ENCODE measurements around the gene KCNH8. TPM values are rescaled to one million over a fixed set of nuclear protein-coding genes. Genes with fewer than 3 reads are reported as not detected.

KCNH8 gene
- total and polyA plus RNA-seq, 2 of the 4 experiments (the other 2 are of a cell fraction) = not detected

DNA sequence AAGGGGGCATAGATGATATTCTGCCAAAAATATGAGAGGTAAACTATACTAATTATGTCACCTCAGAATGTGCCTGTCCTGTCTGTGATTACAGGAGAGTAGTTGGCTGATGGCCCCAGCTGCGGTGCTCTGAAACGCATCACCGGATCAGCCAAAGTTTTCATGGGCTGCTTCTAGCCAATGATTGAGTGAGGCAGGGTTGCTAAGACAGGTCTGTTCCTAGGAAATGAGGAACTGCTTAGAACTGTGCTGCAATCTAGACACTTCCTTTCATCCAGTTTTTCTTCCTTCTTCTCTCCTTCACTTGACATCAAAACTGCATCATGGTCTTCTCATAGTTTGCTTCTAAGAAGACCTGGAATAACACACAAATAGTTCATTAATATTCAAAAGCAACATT, 124.0 kb downstream of the KCNH8 start:
- intact Hi-C loops (cut with micrococcal nuclease) = no loop called here
- no peak overlapping the region for H2AK9ac ChIP-seq (replicated peaks; ENCODE audit: low read depth, low read length, poor library complexity)
- no peak overlapping the region for H3K18ac ChIP-seq (ENCODE audit: low read depth, low read length)
- no peaks in the 10 kb centered on the region for H3K27me3 ChIP-seq (ENCODE audit: control insufficient read depth, insufficient read depth, low read length)
- no peak overlapping the region for H3K4me3 ChIP-seq (ENCODE audit: insufficient read depth, low read depth, low read length)
- no peak overlapping the region for H3K23ac ChIP-seq (ENCODE audit: low read depth, low read length)
- H4K5ac ChIP-seq (ENCODE audit: low read depth, low read length) = no peak overlapping the region
- in situ Hi-C loops (cut with MboI; ENCODE audit: low sequenced_read_pairs) = no loop called here
- no peaks in the 10 kb centered on the region for H3K9me1 ChIP-seq (ENCODE audit: insufficient read depth, low read length)
- ChIA-PET CTCF (no interaction called here), POLR2A (ENCODE audit: unreplicated experiment) (no interaction called here)
- no peaks in the 10 kb centered on the region for H3K4me1 ChIP-seq (ENCODE audit: control insufficient read depth, insufficient read depth, low read length)
- dilution Hi-C loops (cut with HindIII; ENCODE audit: low sequenced_read_pairs, unreplicated experiment) = no loop called here
- BruUV-seq (replicated peaks) = no TSS peak
- H3K4ac ChIP-seq (ENCODE audit: low read depth, low read length) = no peak overlapping the region
- no peak overlapping the region for H2AFZ ChIP-seq (replicated peaks; ENCODE audit: low read length, poor library complexity)
- no peaks in the 10 kb centered on the region for H4K20me1 ChIP-seq (ENCODE audit: insufficient read depth, low read length)
- no peaks in the 10 kb centered on the region for H3K79me1 ChIP-seq (ENCODE audit: low read depth in 1 of 2, low read length in 2 of 2)
- H3K4me2 ChIP-seq (ENCODE audit: low read depth, low read length) = no peak overlapping the region
- no peak overlapping the region for H2BK120ac ChIP-seq (ENCODE audit: low read depth, low read length)
- H3K27ac ChIP-seq (ENCODE audit: insufficient read depth, low read length) = no peak overlapping the region
- no peak overlapping the region for H4K8ac ChIP-seq (ENCODE audit: low read depth in 2 of 2, low read length in 2 of 2)
- DNase-seq (no peak), ATAC-seq (ENCODE audit: low read depth) (no peak)
- peaks cover 7% of the 10 kb centered on the region for H3K9me3 ChIP-seq (ENCODE audit: control insufficient read depth, insufficient read depth, low read length)
- H2AK5ac ChIP-seq (ENCODE audit: low read depth, low read length) = no peak overlapping the region
- no peak overlapping the region for H2BK5ac ChIP-seq (ENCODE audit: low read depth, low read length, poor library complexity, severe bottlenecking)
- no peak overlapping the region for H2BK20ac ChIP-seq (ENCODE audit: low read depth, low read length)
- no CpG with 5 or more reads among the region's 3 CpGs for WGBS, 2 experiments (ENCODE audit: extremely low coverage in 2 of 2, insufficient read length in 1 of 2)
- H3K36me3 ChIP-seq (ENCODE audit: control insufficient read depth, insufficient read depth, low read length) = no peaks in the 10 kb centered on the region
- no peak overlapping the region for H3K9ac ChIP-seq (ENCODE audit: low read depth, low read length)
- H3K14ac ChIP-seq (replicated peaks; ENCODE audit: low read depth, low read length) = no peak overlapping the region
- no peak overlapping the region for H3K56ac ChIP-seq (ENCODE audit: extremely low read depth, insufficient read depth, low read length)
- no peak overlapping the region for H4K91ac ChIP-seq (ENCODE audit: insufficient read depth, low read depth, low read length)
- H2BK15ac ChIP-seq (ENCODE audit: low read depth, low read length) = no peak overlapping the region
- TF ChIP-seq BHLHE40 (IDR thresholded peaks at IDR 0.05; ENCODE audit: low read depth, low read length) (no peak), RAD21 (IDR thresholded peaks at IDR 0.05; ENCODE audit: low read length) (no peak), SMC3 (IDR thresholded peaks at IDR 0.05; ENCODE audit: low read depth, low read length) (no peak), RCOR1 (IDR thresholded peaks at IDR 0.05; ENCODE audit: insufficient replicate concordance, low read length) (no peak), RFX5 (IDR thresholded peaks at IDR 0.05; ENCODE audit: low read depth, low read length) (no peak), CHD1 (IDR thresholded peaks at IDR 0.05; ENCODE audit: low read depth, low read length) (no peak), MAFK (IDR thresholded peaks at IDR 0.05; ENCODE audit: low read depth, low read length) (no peak), MXI1 (IDR thresholded peaks at IDR 0.05; ENCODE audit: borderline replicate concordance, low read depth, low read length) (no peak), MAZ (IDR thresholded peaks at IDR 0.05; ENCODE audit: borderline replicate concordance, low read depth, low read length) (no peak), NFE2L2 (IDR thresholded peaks at IDR 0.05; ENCODE audit: low read depth, low read length) (no peak)
- TF ChIP-seq, protein P1, sequence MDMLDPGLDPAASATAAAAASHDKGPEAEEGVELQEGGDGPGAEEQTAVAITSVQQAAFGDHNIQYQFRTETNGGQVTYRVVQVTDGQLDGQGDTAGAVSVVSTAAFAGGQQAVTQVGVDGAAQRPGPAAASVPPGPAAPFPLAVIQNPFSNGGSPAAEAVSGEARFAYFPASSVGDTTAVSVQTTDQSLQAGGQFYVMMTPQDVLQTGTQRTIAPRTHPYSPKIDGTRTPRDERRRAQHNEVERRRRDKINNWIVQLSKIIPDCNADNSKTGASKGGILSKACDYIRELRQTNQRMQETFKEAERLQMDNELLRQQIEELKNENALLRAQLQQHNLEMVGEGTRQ (IDR thresholded peaks at IDR 0.05; ENCODE audit: low read depth, low read length) = no peak
- TF ChIP-seq, protein P2, sequence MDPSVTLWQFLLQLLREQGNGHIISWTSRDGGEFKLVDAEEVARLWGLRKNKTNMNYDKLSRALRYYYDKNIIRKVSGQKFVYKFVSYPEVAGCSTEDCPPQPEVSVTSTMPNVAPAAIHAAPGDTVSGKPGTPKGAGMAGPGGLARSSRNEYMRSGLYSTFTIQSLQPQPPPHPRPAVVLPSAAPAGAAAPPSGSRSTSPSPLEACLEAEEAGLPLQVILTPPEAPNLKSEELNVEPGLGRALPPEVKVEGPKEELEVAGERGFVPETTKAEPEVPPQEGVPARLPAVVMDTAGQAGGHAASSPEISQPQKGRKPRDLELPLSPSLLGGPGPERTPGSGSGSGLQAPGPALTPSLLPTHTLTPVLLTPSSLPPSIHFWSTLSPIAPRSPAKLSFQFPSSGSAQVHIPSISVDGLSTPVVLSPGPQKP (IDR thresholded peaks at IDR 0.05; ENCODE audit: borderline replicate concordance, low read depth, low read length) = no peak
- TF ChIP-seq, protein P3, sequence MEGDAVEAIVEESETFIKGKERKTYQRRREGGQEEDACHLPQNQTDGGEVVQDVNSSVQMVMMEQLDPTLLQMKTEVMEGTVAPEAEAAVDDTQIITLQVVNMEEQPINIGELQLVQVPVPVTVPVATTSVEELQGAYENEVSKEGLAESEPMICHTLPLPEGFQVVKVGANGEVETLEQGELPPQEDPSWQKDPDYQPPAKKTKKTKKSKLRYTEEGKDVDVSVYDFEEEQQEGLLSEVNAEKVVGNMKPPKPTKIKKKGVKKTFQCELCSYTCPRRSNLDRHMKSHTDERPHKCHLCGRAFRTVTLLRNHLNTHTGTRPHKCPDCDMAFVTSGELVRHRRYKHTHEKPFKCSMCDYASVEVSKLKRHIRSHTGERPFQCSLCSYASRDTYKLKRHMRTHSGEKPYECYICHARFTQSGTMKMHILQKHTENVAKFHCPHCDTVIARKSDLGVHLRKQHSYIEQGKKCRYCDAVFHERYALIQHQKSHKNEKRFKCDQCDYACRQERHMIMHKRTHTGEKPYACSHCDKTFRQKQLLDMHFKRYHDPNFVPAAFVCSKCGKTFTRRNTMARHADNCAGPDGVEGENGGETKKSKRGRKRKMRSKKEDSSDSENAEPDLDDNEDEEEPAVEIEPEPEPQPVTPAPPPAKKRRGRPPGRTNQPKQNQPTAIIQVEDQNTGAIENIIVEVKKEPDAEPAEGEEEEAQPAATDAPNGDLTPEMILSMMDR (conservative IDR thresholded peaks at IDR 0.05; ENCODE audit: low read depth, low read length) = no peak
